Heart left ventricle (tissue), 16 donors: Measurements from ENCODE around the gene IL1RAPL1. TPM values are rescaled to one million over a fixed set of nuclear protein-coding genes. Genes with fewer than 3 reads are reported as not detected.
A peak's percentile ranks its signal among the peaks of the same experiment; 100 is the strongest.

Experiments used
- ATAC-seq, 4 donors: fragments of 200-7000 bp; cut with Tn5 transposase; one replicate each; pipeline ENCODE4 v1.9.1; 2020 to 2022; ENCODE audit warnings: moderate library complexity in 4 of 4, mild to moderate bottlenecking in 3 of 4, moderate number of reproducible peaks in 1 of 4
- DNase-seq, 5 donors: peaks; one replicate each; pipeline ENCODE4 v3.0.0-alpha.2; 2020
- H3K27ac ChIP-seq, 12 donors: fragments of 200-600 bp; sonication (generic) in 4 of 12; one replicate each; pipeline versions ENCODE4 v1.5.0 to v1.8.0; 2016 to 2022; ENCODE audit warnings: mild to moderate bottlenecking in 2 of 12
- H3K27me3 ChIP-seq, 9 donors: fragments of 200-600 bp; sonication (generic) in 2 of 9; one replicate each; pipeline versions ENCODE4 v1.5.1 to v1.8.0; 2016 to 2022; ENCODE audit warnings: mild to moderate bottlenecking in 3 of 9
- H3K36me3 ChIP-seq, 9 donors: fragments of 200-600 bp; sonication (generic) in 2 of 9; one replicate each; pipeline versions ENCODE4 v1.5.0 to v1.8.0; 2018 to 2022; ENCODE audit warnings: mild to moderate bottlenecking in 2 of 9
- H3K4me1 ChIP-seq, 12 donors: fragments of 200-600 bp; sonication (generic) in 4 of 12; one replicate each; pipeline versions ENCODE4 v1.5.0 to v1.8.0; 2016 to 2022; ENCODE audit warnings: mild to moderate bottlenecking in 3 of 12
- H3K4me3 ChIP-seq, 12 donors: fragments of 200-600 bp; sonication (generic) in 4 of 12; one replicate each; pipeline versions ENCODE4 v1.5.0 to v1.8.0; 2017 to 2022; ENCODE audit warnings: mild to moderate bottlenecking in 9 of 12, moderate library complexity in 4 of 12
- H3K9me3 ChIP-seq, 12 donors: fragments of 200-600 bp; sonication (generic) in 4 of 12; one replicate each; pipeline versions ENCODE4 v1.5.0 to v1.8.0; 2016 to 2022; ENCODE audit warnings: mild to moderate bottlenecking in 1 of 12
- POLR2A ChIP-seq, 2 donors: fragments of 450-650 bp; IDR thresholded peaks; one replicate each; pipeline ENCODE4 v1.6.1; 2017; ENCODE audit warnings: antibody characterized with exemption in 2 of 2, mild to moderate bottlenecking in 2 of 2, moderate library complexity in 2 of 2
- WGBS, 4 donors: extraction: QIAGEN DNeasy Blood & Tissue Kit in 2 of 4; methylation state at CpG; one replicate each; pipeline versions ENCODE4 v1.1.5 to v1.1.7; 2013 to 2018; 5-methylcytosine and 5-hydroxymethylcytosine counted together
- intact Hi-C, 10 donors: fragments of 100-400 bp; cut with DNase I; formaldehyde crosslinking; loops; one replicate each; pipeline versions ENCODE4 v1.11.1 to v1.14.2; 2022
- polyA plus RNA-seq, 2 donors: library from polyadenylated mRNA; stranded (reverse); fragments of 200-250 nt; gene quantifications; one replicate each; pipeline ENCODE4 v1.2.3, GENCODE V29; 2013
- total RNA-seq, 9 donors: library from RNA; depleted of rRNA in 2 of 9; stranded (reverse); fragments of >200 nt in 2 of 9; fragmentation: NEBNext Ultra II Directional in 3 of 9; extraction: Animal tissue kit (Norgen Biotek cat#: 25700) in 3 of 9; gene quantifications; one replicate each; pipeline versions ENCODE4 v1.1.0 to v1.2.4, GENCODE V29; 2016 to 2023
- TF ChIP-seq, protein P1 (sequence below), 12 donors: fragments of 200-600 bp; sonication (generic) in 4 of 12; IDR thresholded peaks; one replicate each; pipeline versions ENCODE4 v1.5.0 to v1.8.0; 2018 to 2022; ENCODE audit warnings: antibody characterized with exemption in 12 of 12, mild to moderate bottlenecking in 5 of 12
- donor health status: ischemic (EF 13 %, LVEDD 7.1; RV severe dilation, severe dysfunction).
- donor health status: healthy with polysubstance abuse.
- donor health status: DM: no; HTN: yes; CAD: no.
- donor health status: DM: no; HTN: no; CAD: no.
- donor health status: ischemic (EF 25% LVEDD 6.9; RV normal size, moderate dysfunction).
- donor health status: ischemic (EF 25% LVEDD 5.7; RV mildly dilated, moderate dysfunction).
- donor health status: healthy.
- donor health status: DM: yes; HTN: yes; CAD: no.
- donor health status: ischemic (EF 35%, LVEDD 5.7; RV mildly dilated, moderate dysfunction).
- donor health status: nonischemic (EF 11% LVEDD 7.7; RV severe dilation, severe dysfunction).
- donor health status: DM: yes; HTN: yes; CAD: no.
- donor health status: PGD.
- donor health status: ischemic (EF 29% LVEDD 5.4; RV normal size, mild dysfunction).
- donor health status: nonischemic (EF 23%, LVEDD 6.1; RV moderate dilation, normal function).

The IL1RAPL1 gene
- total and polyA plus RNA-seq, 11 donors, result 0.42 to 4.7 (median 2.3) TPM

DNA sequence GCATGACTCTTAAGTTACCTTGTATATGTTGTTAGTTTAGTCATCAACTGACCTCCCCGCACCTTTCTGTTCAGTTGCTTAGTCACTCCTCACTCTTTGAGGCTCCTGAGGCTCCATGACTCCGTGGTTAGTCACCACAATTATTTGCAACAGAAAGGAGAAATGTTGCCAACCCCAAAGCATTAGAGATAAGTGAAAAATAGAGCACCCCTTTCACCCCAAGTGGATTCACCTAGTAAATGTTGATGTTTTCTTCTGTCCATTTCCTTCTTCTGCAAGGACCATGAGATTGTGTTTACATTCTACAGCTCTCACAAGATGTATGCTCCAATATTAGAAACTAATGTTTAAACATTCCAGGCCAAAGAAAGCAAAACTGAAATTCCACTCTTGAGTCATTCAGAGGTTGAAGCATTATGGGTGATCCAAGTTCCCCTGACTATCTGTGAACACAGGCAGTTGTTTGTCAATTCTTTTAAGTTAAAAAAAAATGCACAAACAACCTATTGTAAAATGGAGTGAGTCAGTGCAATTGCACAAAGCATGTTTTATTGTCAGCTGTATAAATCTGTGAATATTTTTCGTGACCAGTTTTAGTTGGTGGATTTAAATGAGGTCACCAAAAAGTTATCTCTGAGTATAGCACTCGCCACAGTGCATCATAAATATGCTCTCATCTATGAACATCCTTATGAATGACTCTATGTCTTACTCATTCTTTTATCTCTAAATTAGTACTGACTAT is 1075.7 kb downstream of the IL1RAPL1 start:
- no peaks in the 10 kb centered on the region for H3K27me3 ChIP-seq
- WGBS, 4 donors, result 41 to 67% (median 49%) methylated on average over 4 of the region's 4 CpGs
- H3K36me3 ChIP-seq, result no peaks in the 10 kb centered on the region
- peak in 1 of 4 donors; percentile 70 for ATAC-seq
- H3K27ac ChIP-seq, result no peak overlapping the region
- no peak overlapping the region for H3K4me3 ChIP-seq
- peaks cover 0 to 6% (median 0%) of the 10 kb centered on the region in 12 donors for H3K4me1 ChIP-seq
- DNase-seq, result no peak
- H3K9me3 ChIP-seq, result no peaks in the 10 kb centered on the region
- intact Hi-C loops, result no loop called here
- no peak for TF ChIP-seq POLR2A (IDR thresholded peaks at IDR 0.05)
- TF ChIP-seq, protein P1, sequence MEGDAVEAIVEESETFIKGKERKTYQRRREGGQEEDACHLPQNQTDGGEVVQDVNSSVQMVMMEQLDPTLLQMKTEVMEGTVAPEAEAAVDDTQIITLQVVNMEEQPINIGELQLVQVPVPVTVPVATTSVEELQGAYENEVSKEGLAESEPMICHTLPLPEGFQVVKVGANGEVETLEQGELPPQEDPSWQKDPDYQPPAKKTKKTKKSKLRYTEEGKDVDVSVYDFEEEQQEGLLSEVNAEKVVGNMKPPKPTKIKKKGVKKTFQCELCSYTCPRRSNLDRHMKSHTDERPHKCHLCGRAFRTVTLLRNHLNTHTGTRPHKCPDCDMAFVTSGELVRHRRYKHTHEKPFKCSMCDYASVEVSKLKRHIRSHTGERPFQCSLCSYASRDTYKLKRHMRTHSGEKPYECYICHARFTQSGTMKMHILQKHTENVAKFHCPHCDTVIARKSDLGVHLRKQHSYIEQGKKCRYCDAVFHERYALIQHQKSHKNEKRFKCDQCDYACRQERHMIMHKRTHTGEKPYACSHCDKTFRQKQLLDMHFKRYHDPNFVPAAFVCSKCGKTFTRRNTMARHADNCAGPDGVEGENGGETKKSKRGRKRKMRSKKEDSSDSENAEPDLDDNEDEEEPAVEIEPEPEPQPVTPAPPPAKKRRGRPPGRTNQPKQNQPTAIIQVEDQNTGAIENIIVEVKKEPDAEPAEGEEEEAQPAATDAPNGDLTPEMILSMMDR (IDR thresholded peaks at IDR 0.05), result no peak

DNA sequence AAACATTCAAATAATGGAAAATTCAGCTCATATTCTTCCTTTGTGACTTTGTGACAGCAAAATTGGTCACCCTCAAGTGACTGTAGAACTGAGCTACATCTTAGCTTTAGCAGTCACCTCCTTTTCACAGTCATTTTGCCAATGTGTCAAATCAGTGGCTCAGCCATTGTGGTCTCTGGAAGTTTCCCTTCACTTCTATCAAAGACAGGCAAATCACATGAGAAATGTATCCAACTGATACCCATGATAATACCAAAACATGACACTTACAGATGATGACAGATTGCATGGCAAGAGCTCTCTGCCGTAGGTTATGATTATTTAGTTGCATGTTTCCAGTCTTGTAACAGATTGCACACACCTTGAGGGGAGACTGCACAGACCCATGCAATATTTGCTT is 1078.3 kb downstream of the IL1RAPL1 start:
- no peak overlapping the region for H3K27ac ChIP-seq
- no peak for DNase-seq

DNA sequence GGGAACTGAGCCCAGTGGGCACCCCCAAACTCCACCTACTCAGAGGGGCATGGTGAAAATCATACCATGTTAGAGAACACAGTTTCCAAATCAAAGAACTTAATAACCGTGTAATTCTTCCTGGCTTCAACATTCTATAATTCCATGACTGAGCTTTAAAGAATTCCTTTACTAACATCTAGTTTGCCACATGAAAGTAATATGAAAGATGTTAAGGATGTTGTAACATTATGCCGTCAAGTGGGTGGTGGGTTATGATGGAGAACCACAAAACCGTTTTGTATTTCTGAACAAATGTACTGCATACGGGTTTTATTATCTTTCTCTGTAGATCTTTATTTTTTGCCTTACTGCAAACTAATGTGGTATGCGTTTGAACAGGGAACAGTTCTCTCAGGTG is 1079.1 kb downstream of the IL1RAPL1 start:
- Histone ChIP-seq H3K4me3 (no peak overlapping the region), H3K4me1 (peaks cover 0 to 6% (median 0%) of the 10 kb centered on the region in 12 donors), H3K9me3 (no peaks in the 10 kb centered on the region), H3K36me3 (no peaks in the 10 kb centered on the region), H3K27me3 (no peaks in the 10 kb centered on the region), H3K27ac (no peak overlapping the region)
- WGBS, 4 donors, result 76 to 95% (median 85%) methylated on average over 5 of the region's 5 CpGs
- no peak for TF ChIP-seq POLR2A (IDR thresholded peaks at IDR 0.05)
- TF ChIP-seq, protein P1 (IDR thresholded peaks at IDR 0.05), result no peak
- ATAC-seq (no peak), DNase-seq (no peak)
- intact Hi-C loops, result no loop called here

More for the DNA sequence above, 1078.3 kb downstream of the IL1RAPL1 start:
- TF ChIP-seq, protein P1 (IDR thresholded peaks at IDR 0.05), result no peak
- no peak for TF ChIP-seq POLR2A (IDR thresholded peaks at IDR 0.05)
- Histone ChIP-seq H3K27me3 (no peaks in the 10 kb centered on the region), H3K36me3 (no peaks in the 10 kb centered on the region), H3K4me1 (peaks cover 0 to 6% (median 0%) of the 10 kb centered on the region in 12 donors), H3K4me3 (no peak overlapping the region), H3K9me3 (no peaks in the 10 kb centered on the region)
- intact Hi-C loops, result no loop called here
- no peak for ATAC-seq
- 54 to 77% (median 64%) methylated on average over 1 of the region's 1 CpG for WGBS, 4 donors

DNA sequence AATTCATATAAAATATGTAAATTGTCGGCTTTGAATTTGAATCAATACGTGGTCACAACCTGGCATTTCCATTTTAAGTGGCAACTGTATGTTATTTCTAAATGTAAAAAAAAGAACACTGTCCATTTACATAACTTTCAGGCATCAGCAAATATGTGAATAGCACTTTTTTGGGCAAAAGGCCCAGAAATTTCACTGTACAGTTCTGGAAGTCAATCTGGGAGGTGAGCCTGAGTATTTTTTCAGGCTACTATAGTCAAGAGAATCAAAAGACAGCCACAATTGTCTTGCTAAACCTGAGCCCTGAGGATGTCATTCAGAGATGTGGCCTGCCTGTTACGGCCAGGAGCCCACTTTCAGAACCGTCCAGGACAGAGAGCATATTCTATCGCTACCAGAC is 1084.2 kb downstream of the IL1RAPL1 start:
- intact Hi-C loops, result no loop called here
- H3K4me1 ChIP-seq, result no peaks in the 10 kb centered on the region
- ATAC-seq (no peak), DNase-seq (no peak)
- H3K27me3 ChIP-seq, result no peaks in the 10 kb centered on the region
- H3K4me3 ChIP-seq, result no peak overlapping the region
- TF ChIP-seq, protein P1 (IDR thresholded peaks at IDR 0.05), result no peak
- no peak for TF ChIP-seq POLR2A (IDR thresholded peaks at IDR 0.05)
- H3K27ac ChIP-seq, result no peak overlapping the region
- no peaks in the 10 kb centered on the region for H3K36me3 ChIP-seq
- WGBS, 4 donors, result 77 to 93% (median 85%) methylated on average over 5 of the region's 5 CpGs
- no peaks in the 10 kb centered on the region for H3K9me3 ChIP-seq
